Coronary artery (tissue), 2 donors: Measurements from ENCODE around the gene MYO5A.
A peak's percentile ranks its signal among the peaks of the same experiment; 100 is the strongest.

Experiments used
- DNase-seq: peaks from one replicate; pipeline ENCODE4 v3.0.0-alpha.2; 2017; ENCODE audit warnings: low spot score
- H3K27ac ChIP-seq, 2 donors: fragments of 200-600 bp; sonication (generic); one replicate each; pipeline ENCODE4 v1.5.1; 2016 to 2019
- H3K4me3 ChIP-seq: fragments of 200-600 bp; sonication (generic); 2 replicates; pipeline ENCODE4 v1.5.1; 2016; ENCODE audit warnings: mild to moderate bottlenecking, moderate library complexity
- CTCF ChIP-seq: fragments of 200-600 bp; sonication (generic); IDR thresholded peaks from one replicate; pipeline ENCODE4 v1.5.1; 2019; ENCODE audit warnings: antibody characterized with exemption

Gene MYO5A

GRCh38 chr15:52362497-52362896 lies 166.2 kb downstream of the MYO5A start:
- H3K4me3 ChIP-seq, result no peak overlapping the region
- TF ChIP-seq CTCF, result no peak
- no peak for DNase-seq
- H3K27ac ChIP-seq, result peak overlapping the region in 1 of 2 donors; percentile 47

- Histone ChIP-seq H3K4me3 (no peak overlapping the region), H3K27ac (peak overlapping the region in 1 of 2 donors; percentile 47)
- TF ChIP-seq CTCF, result no peak
- DNase-seq, result no peak
Measured at GRCh38 chr15:52361975-52362494, 166.6 kb downstream of the MYO5A start.

GRCh38 chr15:52361494-52361893 lies 167.2 kb downstream of the MYO5A start:
- DNase-seq, result no peak
- TF ChIP-seq CTCF, result no peak
- H3K27ac ChIP-seq, result peak overlapping the region in 1 of 2 donors; percentile 47
- no peak overlapping the region for H3K4me3 ChIP-seq

- H3K27ac ChIP-seq, result peak overlapping the region in 1 of 2 donors; percentile 0
- TF ChIP-seq CTCF, result no peak
- H3K4me3 ChIP-seq, result no peak overlapping the region
- DNase-seq, result no peak
Measured at GRCh38 chr15:52360229-52361203, 168.2 kb downstream of the MYO5A start.

- Histone ChIP-seq H3K4me3 (no peak overlapping the region), H3K27ac (no peak overlapping the region)
- no peak for TF ChIP-seq CTCF
- no peak for DNase-seq
Measured at GRCh38 chr15:52359722-52360121, 169.0 kb downstream of the MYO5A start.

DNA sequence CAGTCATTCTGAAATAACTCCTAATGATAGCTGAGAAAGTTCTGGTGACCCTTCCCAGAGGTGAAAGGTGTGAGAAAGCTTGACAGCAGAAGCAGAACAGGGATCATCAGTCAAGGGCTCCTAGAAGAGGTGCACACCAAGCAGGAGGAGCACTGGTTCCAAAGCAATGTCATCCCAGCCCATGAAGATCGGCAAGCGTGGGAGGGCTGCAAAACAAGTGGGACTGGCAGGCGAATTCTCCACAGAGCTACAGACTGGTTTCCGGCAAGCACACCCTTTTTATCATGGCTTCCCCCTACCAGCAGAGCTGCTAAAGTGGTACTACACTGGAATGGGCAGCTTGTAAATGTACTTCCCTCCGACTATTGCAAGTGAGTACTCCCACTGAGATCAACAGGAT lies 170.7 kb downstream of the MYO5A start:
- no peak overlapping the region for H3K27ac ChIP-seq
- H3K4me3 ChIP-seq, result no peak overlapping the region
- no peak for TF ChIP-seq CTCF

More for the DNA sequence above, 170.7 kb downstream of the MYO5A start:
- no peak for DNase-seq
